ENCODE results near the gene RNF8. TPM values are rescaled to one million over a fixed set of nuclear protein-coding genes. Genes with fewer than 3 reads are reported as not detected.
A peak's percentile ranks its signal among the peaks of the same experiment; 100 is the strongest.
"Not testable (repeated sequence)": the region's sequence is repeated elsewhere in the genome, so short reads cannot be mapped to it uniquely, and the experiment has no call there.

The RNF8 gene
- total RNA-seq, 1 donor from 2014 or later: 32.0 TPM

DNA sequence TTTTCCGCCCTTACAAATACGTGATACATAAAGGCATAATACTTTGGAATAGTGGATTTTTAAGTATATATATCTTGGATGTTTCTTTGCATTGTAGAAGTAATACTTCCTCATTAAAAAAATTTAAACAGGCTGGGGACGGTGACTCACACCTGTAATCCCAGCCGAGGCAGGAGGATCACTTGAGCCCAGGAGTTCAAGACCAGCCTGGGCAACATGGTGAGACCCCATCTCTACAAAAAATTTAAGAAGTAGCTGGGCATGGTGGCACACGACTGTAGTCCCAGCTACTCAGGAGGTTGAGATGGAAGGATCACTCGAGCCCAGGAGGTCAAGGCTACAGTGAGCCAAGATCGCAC lies 38.6 kb upstream of the RNF8 start:
- Mint-ChIP-seq H3K36me3 (ENCODE audit: low read depth) (peaks cover 25% of the 10 kb centered on the region), H3K4me3 (no peak overlapping the region), H3K9me3 (no peaks in the 10 kb centered on the region), H3K4me1 (peaks cover 15% of the 10 kb centered on the region), H3K27ac (no peak overlapping the region), H3K27me3 (no peaks in the 10 kb centered on the region)
- no peak for DNase-seq
- intact Hi-C loops (cut with micrococcal nuclease): loop anchor here (1.0 to 2.0 kb wide), 2 partner anchors 74 to 297 kb away; no protein-coding TSS in a partner anchor

GRCh38 chr6:37316071-37316470 lies 37.7 kb upstream of the RNF8 start:
- Mint-ChIP-seq H3K36me3 (ENCODE audit: low read depth) (peaks cover 25% of the 10 kb centered on the region), H3K27me3 (no peaks in the 10 kb centered on the region), H3K27ac (no peak overlapping the region)

GRCh38 chr6:37317312-37318038 lies 36.3 kb upstream of the RNF8 start:
- Mint-ChIP-seq H3K4me1 (peaks cover 10% of the 10 kb centered on the region), H3K9me3 (no peaks in the 10 kb centered on the region), H3K27me3 (no peaks in the 10 kb centered on the region), H3K4me3 (no peak overlapping the region), H3K36me3 (ENCODE audit: low read depth) (peaks cover 35% of the 10 kb centered on the region), H3K27ac (no peak overlapping the region)
- DNase-seq: no peak
- intact Hi-C loops (cut with micrococcal nuclease): no loop called here

More at GRCh38 chr6:37316071-37316470, 37.7 kb upstream of the RNF8 start:
- no peak overlapping the region for H3K4me3 Mint-ChIP-seq
- peaks cover 12% of the 10 kb centered on the region for H3K4me1 Mint-ChIP-seq
- DNase-seq: no peak
- intact Hi-C loops (cut with micrococcal nuclease): no loop called here
- H3K9me3 Mint-ChIP-seq: no peaks in the 10 kb centered on the region

- H3K36me3 Mint-ChIP-seq (ENCODE audit: low read depth): peaks cover 25% of the 10 kb centered on the region
- no peak for DNase-seq
- H3K27me3 Mint-ChIP-seq: no peaks in the 10 kb centered on the region
- H3K9me3 Mint-ChIP-seq: no peaks in the 10 kb centered on the region
- no peak overlapping the region for H3K4me3 Mint-ChIP-seq
- H3K4me1 Mint-ChIP-seq: peaks cover 16% of the 10 kb centered on the region
- H3K27ac Mint-ChIP-seq: no peak overlapping the region
- intact Hi-C loops (cut with micrococcal nuclease): no loop called here
Measured at GRCh38 chr6:37319156-37319555, 34.6 kb upstream of the RNF8 start.

GRCh38 chr6:37319856-37320480 lies 33.8 kb upstream of the RNF8 start:
- no peak overlapping the region for H3K4me3 Mint-ChIP-seq
- H3K27me3 Mint-ChIP-seq: no peaks in the 10 kb centered on the region
- H3K27ac Mint-ChIP-seq: peak overlapping the region; percentile 64
- intact Hi-C loops (cut with micrococcal nuclease): no loop called here
- H3K9me3 Mint-ChIP-seq: no peaks in the 10 kb centered on the region
- no peak for DNase-seq
- H3K4me1 Mint-ChIP-seq: peaks cover 13% of the 10 kb centered on the region
- peaks cover 17% of the 10 kb centered on the region for H3K36me3 Mint-ChIP-seq (ENCODE audit: low read depth)

DNA sequence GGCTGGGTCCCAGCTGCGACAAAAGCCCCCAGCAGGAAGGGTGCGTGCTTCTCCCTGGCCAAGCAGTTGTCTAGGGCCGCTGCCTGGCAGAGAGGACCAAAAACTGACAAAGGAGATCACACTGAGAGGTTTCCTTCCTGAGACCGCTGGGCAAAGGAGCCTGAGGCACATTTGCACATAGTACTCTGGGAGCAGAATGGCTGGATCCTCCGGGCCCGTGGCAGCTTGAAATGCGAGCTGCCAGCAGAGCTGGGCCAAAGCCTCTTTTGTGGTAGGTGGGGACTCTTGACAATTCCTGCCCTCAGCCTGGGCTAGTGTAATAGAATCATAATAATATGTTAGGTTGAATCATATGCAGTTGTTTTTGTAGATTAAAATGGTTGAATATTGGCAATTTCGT lies 33.1 kb upstream of the RNF8 start:
- Mint-ChIP-seq H3K4me1 (peaks cover 14% of the 10 kb centered on the region), H3K27me3 (no peaks in the 10 kb centered on the region), H3K27ac (no peak overlapping the region), H3K9me3 (no peaks in the 10 kb centered on the region), H3K4me3 (no peak overlapping the region), H3K36me3 (ENCODE audit: low read depth) (peaks cover 16% of the 10 kb centered on the region)
- DNase-seq: no peak
- intact Hi-C loops (cut with micrococcal nuclease): no loop called here

- H3K27ac Mint-ChIP-seq: peak overlapping the region; percentile 6
- DNase-seq: no peak
- H3K4me1 Mint-ChIP-seq: peaks cover 17% of the 10 kb centered on the region
- no peaks in the 10 kb centered on the region for H3K27me3 Mint-ChIP-seq
- no peaks in the 10 kb centered on the region for H3K9me3 Mint-ChIP-seq
- intact Hi-C loops (cut with micrococcal nuclease): no loop called here
- H3K4me3 Mint-ChIP-seq: no peak overlapping the region
- peaks cover 18% of the 10 kb centered on the region for H3K36me3 Mint-ChIP-seq (ENCODE audit: low read depth)
Measured at GRCh38 chr6:37321101-37321500, 32.7 kb upstream of the RNF8 start.

DNA sequence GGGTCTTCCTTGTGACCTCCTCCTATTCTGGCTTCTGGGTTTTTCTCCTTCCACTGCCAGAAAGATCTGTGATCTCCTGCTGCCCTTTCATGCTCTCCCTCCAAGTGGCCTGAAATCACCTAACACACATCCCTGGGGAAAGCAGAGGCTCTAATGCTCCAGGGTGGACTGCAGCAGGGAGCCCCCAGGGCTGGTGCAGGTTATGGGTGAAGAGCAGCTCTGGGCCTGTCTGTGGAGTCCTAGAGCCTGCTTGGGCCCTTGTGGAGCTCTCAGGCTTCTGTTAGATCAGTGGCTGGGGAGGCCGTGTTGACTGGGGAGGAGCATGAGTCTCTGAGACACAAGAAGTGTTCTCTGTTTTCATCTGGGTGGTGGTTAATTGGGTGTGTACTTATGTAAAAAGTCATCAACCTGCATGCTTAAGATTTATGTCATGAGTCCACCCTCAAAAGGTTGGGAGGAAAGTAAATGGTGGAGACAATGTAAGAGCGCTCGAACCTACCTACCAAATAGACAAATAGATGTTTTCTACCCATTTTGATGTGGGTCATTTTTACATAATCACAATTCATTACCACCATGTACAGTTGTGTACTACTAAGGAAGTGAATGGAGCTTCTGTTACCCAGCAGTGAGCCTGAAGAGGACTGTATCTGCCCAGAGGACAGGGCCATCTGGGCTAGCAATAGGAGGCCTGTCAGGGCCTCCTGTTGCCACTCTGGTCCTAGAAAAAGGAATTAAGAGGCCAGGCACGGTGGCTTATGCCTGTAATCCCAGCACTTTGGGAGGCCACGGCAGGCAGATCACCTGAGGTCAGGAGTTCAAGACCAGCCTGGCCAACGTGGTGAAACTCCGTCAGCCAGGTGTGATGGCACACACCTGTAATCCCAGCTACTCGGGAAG lies 32.0 kb upstream of the RNF8 start:
- H3K36me3 Mint-ChIP-seq (ENCODE audit: low read depth): peaks cover 18% of the 10 kb centered on the region
- DNase-seq: no peak
- H3K4me1 Mint-ChIP-seq: peaks cover 17% of the 10 kb centered on the region
- peak overlapping the region; percentile 22 for H3K27ac Mint-ChIP-seq
- intact Hi-C loops (cut with micrococcal nuclease): no loop called here
- no peaks in the 10 kb centered on the region for H3K27me3 Mint-ChIP-seq
- H3K4me3 Mint-ChIP-seq: no peak overlapping the region
- H3K9me3 Mint-ChIP-seq: no peaks in the 10 kb centered on the region

DNA sequence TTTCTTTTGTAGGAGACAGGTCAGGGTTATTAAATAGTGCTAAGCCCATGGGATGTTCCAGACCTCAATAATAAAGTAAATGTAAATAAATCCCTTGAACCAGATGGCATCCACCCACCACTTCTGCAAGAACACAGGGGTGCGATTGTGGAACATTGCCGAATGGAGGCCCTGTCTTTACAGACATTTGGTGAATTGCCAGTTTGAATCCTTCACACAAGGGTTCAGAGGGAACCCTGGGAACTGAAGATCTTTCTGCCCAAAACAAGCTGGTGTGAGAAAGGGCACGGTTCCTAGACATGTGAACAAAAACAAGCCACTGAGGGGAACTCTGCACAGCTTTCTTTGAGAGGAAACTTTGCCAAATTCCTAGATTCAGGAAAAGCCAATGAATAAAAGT lies 30.2 kb upstream of the RNF8 start:
- Mint-ChIP-seq H3K9me3 (no peaks in the 10 kb centered on the region), H3K4me3 (no peak overlapping the region), H3K36me3 (ENCODE audit: low read depth) (peaks cover 23% of the 10 kb centered on the region), H3K4me1 (peaks cover 17% of the 10 kb centered on the region), H3K27ac (peak overlapping the region; percentile 8), H3K27me3 (no peaks in the 10 kb centered on the region)
- DNase-seq: no peak
- intact Hi-C loops (cut with micrococcal nuclease): no loop called here

DNA sequence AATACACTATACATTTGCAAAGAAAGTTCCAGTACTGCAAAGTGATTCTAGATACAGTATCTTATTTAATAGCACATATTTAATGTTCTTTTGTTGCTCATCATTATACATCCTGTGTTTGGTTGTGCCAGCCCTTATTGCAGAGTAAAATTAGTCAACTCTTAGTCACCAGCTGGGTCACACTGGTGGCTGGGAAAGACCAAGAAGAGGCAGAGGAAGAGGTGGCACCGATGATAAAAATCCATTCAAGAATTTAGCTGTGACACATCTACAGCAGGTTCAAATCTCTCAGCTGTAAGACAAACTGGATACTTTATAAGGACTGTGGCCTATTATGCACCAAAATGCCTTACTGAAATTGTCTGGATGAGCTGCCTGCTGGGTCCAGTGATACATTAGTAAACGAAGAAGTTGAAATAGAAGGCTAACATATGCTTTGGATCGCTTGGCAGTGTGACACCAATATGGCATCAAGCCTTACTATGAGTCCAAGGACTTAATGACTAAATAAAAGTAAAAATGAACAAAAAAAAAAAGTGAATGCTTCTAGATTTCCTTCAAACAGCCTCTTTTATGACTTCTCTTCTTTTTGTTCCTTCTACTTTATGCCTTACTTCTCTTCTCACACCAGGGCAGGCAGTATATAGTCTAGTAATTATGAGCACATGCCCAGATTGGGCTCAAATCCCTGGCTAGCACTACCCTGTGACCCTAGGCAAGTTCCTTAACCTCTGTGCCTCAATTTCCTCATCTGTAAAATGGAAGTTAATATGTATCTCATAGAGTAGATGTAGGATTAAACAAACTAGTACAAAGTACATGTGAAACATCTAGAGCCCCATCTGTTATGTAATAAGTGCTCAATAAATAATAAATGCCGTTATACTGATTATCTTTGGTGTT lies 29.4 kb upstream of the RNF8 start:
- Mint-ChIP-seq H3K27me3 (no peaks in the 10 kb centered on the region), H3K27ac (peak overlapping the region; percentile 8), H3K9me3 (no peaks in the 10 kb centered on the region), H3K4me1 (peaks cover 17% of the 10 kb centered on the region), H3K36me3 (ENCODE audit: low read depth) (peaks cover 26% of the 10 kb centered on the region), H3K4me3 (no peak overlapping the region)
- intact Hi-C loops (cut with micrococcal nuclease): loop anchor here (1.0 kb wide), 2 partner anchors 109 to 368 kb away; partner anchors contain the start of gene CMTR1
- no peak for DNase-seq

GRCh38 chr6:37330345-37330744 lies 23.4 kb upstream of the RNF8 start:
- H3K27me3 Mint-ChIP-seq; H3K4me1 Mint-ChIP-seq; H3K9me3 Mint-ChIP-seq; DNase-seq; H3K4me3 Mint-ChIP-seq; H3K27ac Mint-ChIP-seq; intact Hi-C loops (cut with micrococcal nuclease): not testable (repeated sequence)
- peaks cover 26% of the 10 kb centered on the region for H3K36me3 Mint-ChIP-seq (ENCODE audit: low read depth)

- Mint-ChIP-seq H3K27ac (no peak overlapping the region), H3K9me3 (no peaks in the 10 kb centered on the region), H3K4me3 (no peak overlapping the region), H3K27me3 (no peaks in the 10 kb centered on the region), H3K4me1 (no peaks in the 10 kb centered on the region), H3K36me3 (ENCODE audit: low read depth) (peaks cover 24% of the 10 kb centered on the region)
- DNase-seq: no peak
- intact Hi-C loops (cut with micrococcal nuclease): no loop called here
Measured at GRCh38 chr6:37331047-37331446, 22.7 kb upstream of the RNF8 start.

GRCh38 chr6:37332894-37333293 lies 20.9 kb upstream of the RNF8 start:
- Mint-ChIP-seq H3K4me3 (no peak overlapping the region), H3K4me1 (no peaks in the 10 kb centered on the region), H3K27me3 (no peaks in the 10 kb centered on the region), H3K27ac (no peak overlapping the region), H3K36me3 (ENCODE audit: low read depth) (peaks cover 19% of the 10 kb centered on the region), H3K9me3 (no peaks in the 10 kb centered on the region)
- intact Hi-C loops (cut with micrococcal nuclease): no loop called here
- no peak for DNase-seq

All from activated CD4-positive, alpha-beta T cell treated with anti-CD3 and anti-CD28 coated beads, Interleukin-2, amount 10 ng/mL, durations not matched to agents 24 days and 14 days (primary cell).